Osteocyte (in vitro differentiated cells): ENCODE measurements around the gene POP4. TPM values are rescaled to one million over a fixed set of nuclear protein-coding genes. Genes with fewer than 3 reads are reported as not detected.

Source experiments
- DNase-seq: peaks from one replicate; pipeline ENCODE4 v3.0.0; 2021; ENCODE audit warnings: mixed read lengths; ENCODE audit not compliant: unreplicated experiment; ENCODE audit errors: extremely low spot score
- H3K27ac Mint-ChIP-seq: one replicate; pipeline ENCODE4 v1.8.0; 2021; ENCODE audit warnings: mild to moderate bottlenecking, mixed read lengths; ENCODE audit not compliant: unreplicated experiment
- H3K27me3 Mint-ChIP-seq: one replicate; pipeline ENCODE4 v1.8.0; 2021; ENCODE audit warnings: mixed read lengths; ENCODE audit not compliant: unreplicated experiment
- H3K36me3 Mint-ChIP-seq: one replicate; pipeline ENCODE4 v1.8.0; 2021; ENCODE audit warnings: mixed read lengths; ENCODE audit not compliant: unreplicated experiment
- H3K4me1 Mint-ChIP-seq: one replicate; pipeline ENCODE4 v1.8.0; 2021; ENCODE audit warnings: mixed read lengths; ENCODE audit not compliant: unreplicated experiment
- H3K4me3 Mint-ChIP-seq: one replicate; pipeline ENCODE4 v1.8.0; 2021; ENCODE audit warnings: mild to moderate bottlenecking, moderate library complexity, mixed read lengths; ENCODE audit not compliant: unreplicated experiment
- H3K9me3 Mint-ChIP-seq: one replicate; pipeline ENCODE4 v1.8.0; 2021; ENCODE audit warnings: mixed read lengths; ENCODE audit not compliant: unreplicated experiment
- CTCF ChIP-seq: fragments of 200-600 bp; sonication (generic); IDR thresholded peaks from 2 replicates; pipeline ENCODE4 v1.5.0; 2021; ENCODE audit warnings: antibody characterized with exemption, mild to moderate bottlenecking, moderate library complexity
- total RNA-seq: library from RNA; stranded (reverse); gene quantifications from 2 replicates; pipeline ENCODE4 v1.2.1, GENCODE V29; 2021

Gene POP4
- total RNA-seq, 1 donor from 2014 or later = 61.7 TPM

- no peaks in the 10 kb centered on the region for H3K9me3 Mint-ChIP-seq
- no peak overlapping the region for H3K27ac Mint-ChIP-seq
- no peak for TF ChIP-seq CTCF
- H3K27me3 Mint-ChIP-seq = peaks cover 9% of the 10 kb centered on the region
- H3K4me3 Mint-ChIP-seq = no peak overlapping the region
- peaks cover 6% of the 10 kb centered on the region for H3K4me1 Mint-ChIP-seq
- no peaks in the 10 kb centered on the region for H3K36me3 Mint-ChIP-seq
- DNase-seq = no peak
These were observed 33.0 kb downstream of the POP4 start for GRCh38 chr19:29639086-29639485.

- Mint-ChIP-seq H3K4me1 (peaks cover 8% of the 10 kb centered on the region), H3K9me3 (no peaks in the 10 kb centered on the region), H3K4me3 (no peak overlapping the region), H3K36me3 (no peaks in the 10 kb centered on the region), H3K27ac (no peak overlapping the region), H3K27me3 (peaks cover 9% of the 10 kb centered on the region)
- DNase-seq = no peak
- TF ChIP-seq CTCF = no peak
These were observed 34.1 kb downstream of the POP4 start for GRCh38 chr19:29640231-29640630.

GRCh38 chr19:29641597-29641996 is 35.5 kb downstream of the POP4 start:
- peaks cover 9% of the 10 kb centered on the region for H3K27me3 Mint-ChIP-seq
- H3K4me3 Mint-ChIP-seq = no peak overlapping the region
- TF ChIP-seq CTCF = no peak
- H3K9me3 Mint-ChIP-seq = no peaks in the 10 kb centered on the region
- no peaks in the 10 kb centered on the region for H3K36me3 Mint-ChIP-seq
- no peak for DNase-seq
- H3K27ac Mint-ChIP-seq = no peak overlapping the region
- H3K4me1 Mint-ChIP-seq = peaks cover 20% of the 10 kb centered on the region

GRCh38 chr19:29643361-29643935 is 37.4 kb downstream of the POP4 start:
- Mint-ChIP-seq H3K36me3 (no peaks in the 10 kb centered on the region), H3K27me3 (peaks cover 9% of the 10 kb centered on the region), H3K4me3 (no peak overlapping the region), H3K4me1 (peaks cover 20% of the 10 kb centered on the region), H3K27ac (no peak overlapping the region), H3K9me3 (no peaks in the 10 kb centered on the region)
- DNase-seq = no peak
- TF ChIP-seq CTCF = no peak

- Mint-ChIP-seq H3K27me3 (peaks cover 9% of the 10 kb centered on the region), H3K36me3 (no peaks in the 10 kb centered on the region), H3K27ac (no peak overlapping the region), H3K4me1 (peaks cover 20% of the 10 kb centered on the region), H3K9me3 (no peaks in the 10 kb centered on the region), H3K4me3 (no peak overlapping the region)
- no peak for DNase-seq
- TF ChIP-seq CTCF = no peak
These were observed 38.1 kb downstream of the POP4 start for GRCh38 chr19:29644210-29644609.
